ENCODE measurements around the gene TTC27. TPM values are rescaled to one million over a fixed set of nuclear protein-coding genes. Genes with fewer than 3 reads are reported as not detected.
A peak's percentile ranks its signal among the peaks of the same experiment; 100 is the strongest.

TTC27 gene
- total RNA-seq (10 to 100 TPM in 9 of 10 donors, 1 to 10 TPM in 1; 9.7 to 17.3 (median 12.5) TPM), polyA plus RNA-seq (1 to 10 TPM; 4.8 to 9.6 TPM)
- long read RNA-seq, donor 1, transcript TTC27-201 (20 exons, 2,876 nt) = major isoform, 9 of 15 reads
- long read RNA-seq, donor 1, partial matches to known transcripts = 3 of 15 reads
- long read RNA-seq, donor 1, other reads (novel, unspliced or antisense) = 3 of 15 reads
- long read RNA-seq, donor 2, transcript TTC27-201 (20 exons, 2,876 nt) = major isoform, 13 of 23 reads
- long read RNA-seq, donor 2, partial matches to known transcripts = 6 of 23 reads
- long read RNA-seq, donor 2, other reads (novel, unspliced or antisense) = 4 of 23 reads
- long read RNA-seq, donor 3, transcript TTC27-201 (20 exons, 2,876 nt) = major isoform, 27 of 42 reads
- long read RNA-seq, donor 3, partial matches to known transcripts = 9 of 42 reads
- long read RNA-seq, donor 3, other reads (novel, unspliced or antisense) = 6 of 42 reads

DNA sequence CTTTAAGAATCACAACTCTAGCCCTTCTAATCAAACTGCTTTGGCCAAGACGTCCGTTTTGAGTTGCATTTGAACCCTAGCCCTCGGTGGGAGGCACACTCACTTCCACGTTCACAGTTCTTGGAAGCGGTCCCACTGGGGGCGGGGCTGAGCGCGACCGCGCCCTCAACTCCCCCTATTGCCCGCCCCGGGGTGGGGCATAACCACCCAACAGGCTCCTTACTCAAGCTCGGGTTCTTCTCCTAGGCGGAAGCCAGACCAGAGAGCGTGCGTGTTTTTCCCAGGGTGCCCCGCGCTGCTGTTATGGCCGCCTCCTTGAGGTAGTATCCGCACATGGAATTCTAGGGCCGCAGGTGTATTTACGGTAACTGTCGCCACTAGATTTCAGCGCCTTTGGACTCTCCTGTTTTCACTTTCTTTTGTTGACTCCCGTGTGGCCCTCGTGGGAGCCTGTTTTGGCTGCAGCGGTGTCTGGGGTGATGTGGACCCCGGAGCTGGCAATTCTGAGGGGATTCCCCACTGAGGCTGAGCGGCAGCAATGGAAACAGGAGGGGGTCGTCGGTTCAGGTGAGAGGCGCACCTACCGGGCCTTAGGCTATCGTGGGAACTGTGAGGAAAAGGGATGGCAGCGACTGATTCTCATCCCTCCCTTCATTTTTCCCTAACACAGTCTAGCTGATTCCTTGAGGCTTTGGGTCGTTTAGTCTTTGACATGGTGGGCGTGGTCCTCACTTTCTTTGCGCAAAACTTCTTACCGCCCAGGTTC lies at the start of gene TTC27:
Gene TTC27 (plus strand): TSS at position 237 of the 766 bp plus-strand sequence. CDS start 243 bp downstream, at position 480.
- H3K9me3 ChIP-seq = no peaks in the 10 kb centered on the region
- DNase-seq (peak; percentile 95 to 96), ATAC-seq (peak; percentile 99 to 100 (median 100))
- H3K4me1 ChIP-seq = peaks cover 0 to 25% (median 15%) of the 10 kb centered on the region in 9 donors
- H3K27ac ChIP-seq = peak within 1 kb of the TSS in 9 of 10 donors; percentile 69 to 78 (median 73)
- peak within 1 kb of the TSS; percentile 53 to 97 (median 88) for H3K4me3 ChIP-seq
- H3K36me3 ChIP-seq = peaks cover 0 to 37% (median 14%) of the 10 kb centered on the region in 9 donors
- TF ChIP-seq, protein P1, sequence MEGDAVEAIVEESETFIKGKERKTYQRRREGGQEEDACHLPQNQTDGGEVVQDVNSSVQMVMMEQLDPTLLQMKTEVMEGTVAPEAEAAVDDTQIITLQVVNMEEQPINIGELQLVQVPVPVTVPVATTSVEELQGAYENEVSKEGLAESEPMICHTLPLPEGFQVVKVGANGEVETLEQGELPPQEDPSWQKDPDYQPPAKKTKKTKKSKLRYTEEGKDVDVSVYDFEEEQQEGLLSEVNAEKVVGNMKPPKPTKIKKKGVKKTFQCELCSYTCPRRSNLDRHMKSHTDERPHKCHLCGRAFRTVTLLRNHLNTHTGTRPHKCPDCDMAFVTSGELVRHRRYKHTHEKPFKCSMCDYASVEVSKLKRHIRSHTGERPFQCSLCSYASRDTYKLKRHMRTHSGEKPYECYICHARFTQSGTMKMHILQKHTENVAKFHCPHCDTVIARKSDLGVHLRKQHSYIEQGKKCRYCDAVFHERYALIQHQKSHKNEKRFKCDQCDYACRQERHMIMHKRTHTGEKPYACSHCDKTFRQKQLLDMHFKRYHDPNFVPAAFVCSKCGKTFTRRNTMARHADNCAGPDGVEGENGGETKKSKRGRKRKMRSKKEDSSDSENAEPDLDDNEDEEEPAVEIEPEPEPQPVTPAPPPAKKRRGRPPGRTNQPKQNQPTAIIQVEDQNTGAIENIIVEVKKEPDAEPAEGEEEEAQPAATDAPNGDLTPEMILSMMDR (IDR thresholded peaks at IDR 0.05) = peak in 2 of 9 donors; percentile 4 to 12
- intact Hi-C loops (cut with DNase I) = loop anchor here in 1 of 10 donors (10.0 kb wide), 1 partner anchor 117 kb away; no protein-coding TSS in a partner anchor
- no peaks in the 10 kb centered on the region for H3K27me3 ChIP-seq
- 0% methylated on average over 39 of the region's 39 CpGs for WGBS, 2 donors

DNA sequence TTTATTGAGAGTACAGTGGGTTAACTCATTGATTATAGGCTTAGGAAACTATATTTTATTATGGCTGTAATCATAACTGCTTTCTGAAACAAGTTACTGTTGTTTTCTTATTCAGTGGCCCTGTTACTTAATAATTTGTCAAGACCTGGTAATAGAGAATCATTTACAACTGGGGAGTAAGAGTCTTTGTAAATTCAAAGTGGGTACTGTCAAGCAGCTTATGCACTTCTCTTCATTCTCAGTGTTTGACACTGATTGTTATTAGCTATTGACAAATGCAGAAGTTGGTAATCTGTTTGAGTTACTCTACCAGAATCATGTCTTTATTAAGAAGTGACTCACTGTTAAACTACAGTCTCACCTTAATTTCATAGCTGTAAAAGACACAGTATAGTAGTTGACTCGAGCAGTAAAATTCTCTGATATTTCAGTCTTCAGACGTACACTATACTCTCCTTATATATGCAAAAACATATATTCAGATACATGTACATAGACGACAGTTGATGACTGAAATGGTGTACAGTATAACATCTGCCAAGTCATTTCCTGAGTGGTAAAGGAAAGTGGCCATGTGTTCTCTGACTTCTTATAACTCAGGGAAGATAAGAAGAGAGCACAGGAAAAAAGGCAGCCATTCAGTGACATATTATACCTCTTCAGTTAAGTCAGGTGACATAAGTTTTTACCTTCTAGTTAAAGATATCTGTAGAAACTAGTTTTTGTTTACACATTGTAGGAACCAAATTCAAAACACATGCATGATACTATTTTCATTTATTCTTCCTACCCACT lies 36.0 kb upstream of the TTC27 start:
- Histone ChIP-seq H3K36me3 (peaks cover 0 to 52% (median 2%) of the 10 kb centered on the region in 9 donors), H3K27me3 (no peaks in the 10 kb centered on the region), H3K4me1 (peaks cover 0 to 14% (median 0%) of the 10 kb centered on the region in 9 donors), H3K9me3 (no peaks in the 10 kb centered on the region), H3K27ac (peak overlapping the region in 1 of 10 donors; percentile 46), H3K4me3 (no peak overlapping the region)
- no peak for DNase-seq
- WGBS, 2 donors = 48 to 57% methylated on average over 3 of the region's 3 CpGs
- intact Hi-C loops (cut with DNase I) = no loop called here
- no peak for ATAC-seq
- TF ChIP-seq, protein P1 (IDR thresholded peaks at IDR 0.05) = no peak

DNA sequence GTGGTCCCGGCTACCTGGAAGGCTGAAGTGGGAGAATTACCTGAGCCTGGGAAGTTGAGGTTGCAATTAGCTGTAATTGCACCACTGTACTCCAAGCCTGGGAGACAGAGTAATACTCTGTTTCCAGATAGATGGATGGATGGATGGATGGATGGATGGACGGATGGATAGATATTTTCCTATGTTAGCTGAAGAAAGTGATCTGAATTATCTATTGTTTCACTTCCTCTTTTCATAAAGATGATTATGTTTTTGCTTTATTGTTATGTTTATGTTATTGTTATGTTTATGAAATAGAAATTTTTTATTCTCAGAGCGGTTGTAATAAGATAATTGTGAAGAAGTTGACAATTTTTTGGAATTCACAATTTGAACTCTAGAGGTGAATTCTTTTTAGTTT lies 33.3 kb upstream of the TTC27 start:
- intact Hi-C loops (cut with DNase I) = no loop called here
- 95% methylated on average over 3 of the region's 3 CpGs for WGBS, 2 donors
- Histone ChIP-seq H3K4me1 (peaks cover 0 to 14% (median 0%) of the 10 kb centered on the region in 9 donors), H3K36me3 (peaks cover 0 to 65% (median 11%) of the 10 kb centered on the region in 9 donors), H3K27me3 (no peaks in the 10 kb centered on the region), H3K4me3 (no peak overlapping the region), H3K9me3 (no peaks in the 10 kb centered on the region), H3K27ac (no peak overlapping the region)
- TF ChIP-seq, protein P1 (IDR thresholded peaks at IDR 0.05) = no peak
- no peak for DNase-seq
- ATAC-seq = no peak

All from heart right ventricle (tissue), 16 donors.